Measurements from ENCODE around the gene CORT. TPM values are rescaled to one million over a fixed set of nuclear protein-coding genes. Genes with fewer than 3 reads are reported as not detected.

CORT gene
- total RNA-seq, 1 donor from 2014 or later = 3.0 TPM

GRCh38 chr1:10474613-10475507 is 25.0 kb downstream of the CORT start, which contains the start of gene PEX14:
Gene PEX14, plus strand, starts transcription at chr1:10474950. Its CDS starts 17 bp downstream, at chr1:10474967.
- DNase-seq = peak; percentile 83

DNA sequence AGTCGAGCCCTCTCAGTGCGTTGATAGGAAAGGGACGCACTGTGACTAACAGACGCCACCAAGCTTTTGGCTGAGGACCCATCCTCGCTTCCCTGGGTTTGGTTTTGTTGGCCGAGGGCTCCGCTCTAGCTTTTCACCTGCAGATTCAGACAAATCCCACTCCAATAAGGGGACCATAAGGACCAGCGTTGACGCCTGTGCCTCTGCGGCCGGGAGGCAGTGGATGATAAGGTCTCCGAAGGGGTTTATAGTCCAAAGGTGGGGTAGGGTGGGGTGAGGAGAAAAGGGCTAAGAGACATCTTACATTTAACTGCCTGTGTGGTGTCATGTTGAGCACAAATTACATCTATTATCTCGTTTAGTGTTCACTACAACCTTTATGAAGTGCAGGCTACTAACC is 25.7 kb downstream of the CORT start:
- DNase-seq = no peak

- no peak for DNase-seq
Observed at GRCh38 chr1:10479296-10479695, 29.5 kb downstream of the CORT start.

DNA sequence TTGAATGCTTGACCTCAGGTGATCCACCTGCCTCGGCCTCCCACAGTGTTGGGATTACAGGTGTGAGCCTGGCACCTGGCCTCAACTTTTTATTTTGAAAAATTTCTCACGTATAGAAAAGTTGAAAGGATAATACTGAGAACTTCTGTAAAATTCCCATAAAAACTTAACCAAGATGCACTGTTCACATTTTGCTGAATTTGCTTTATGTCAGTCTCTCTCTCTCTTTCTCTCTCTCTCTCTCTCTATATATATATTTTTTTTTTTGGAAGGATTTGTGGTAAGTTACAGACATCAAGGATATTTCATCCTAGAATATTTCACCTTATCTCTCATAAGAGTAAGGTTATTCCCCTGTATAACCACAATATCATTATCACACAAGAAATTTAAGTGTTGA is 30.8 kb downstream of the CORT start:
- DNase-seq = no peak

- DNase-seq = no peak
Observed at GRCh38 chr1:10484521-10484920, 34.7 kb downstream of the CORT start.

GRCh38 chr1:10489291-10490055 is 39.6 kb downstream of the CORT start:
- DNase-seq = no peak

DNA sequence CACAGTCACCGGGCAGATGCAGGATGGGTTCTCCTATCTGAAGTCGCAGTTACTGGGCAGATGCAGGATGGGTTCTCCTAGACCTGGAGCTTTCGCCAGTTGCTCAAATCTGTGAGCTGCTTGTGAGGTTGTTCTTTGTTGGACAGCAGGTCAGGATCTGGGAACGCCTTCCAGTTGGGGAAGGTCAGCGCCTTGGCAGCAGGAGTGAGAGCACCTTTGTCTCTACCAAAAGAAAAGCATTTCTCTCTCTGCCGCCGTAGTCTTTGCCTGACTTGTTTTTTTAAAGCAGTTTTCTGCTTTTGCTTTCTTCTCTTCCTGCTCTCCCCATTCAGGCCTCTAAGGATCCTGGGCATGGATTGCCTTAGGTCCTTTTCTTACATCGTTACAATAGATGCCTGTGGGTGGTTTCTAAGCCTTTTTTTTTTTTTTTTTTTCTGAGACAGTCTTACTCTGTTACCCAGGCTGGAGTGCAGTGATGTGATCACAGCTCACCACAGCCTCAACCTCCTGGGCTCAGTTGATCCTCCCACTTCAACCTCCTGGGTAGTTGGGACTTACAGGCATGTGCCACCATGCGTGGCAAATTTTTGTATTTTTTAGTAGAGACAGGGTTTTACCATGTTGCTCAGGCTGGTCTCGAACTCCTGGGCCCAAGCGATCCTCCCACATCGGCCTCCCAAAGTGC is 40.6 kb downstream of the CORT start:
- DNase-seq = no peak

DNA sequence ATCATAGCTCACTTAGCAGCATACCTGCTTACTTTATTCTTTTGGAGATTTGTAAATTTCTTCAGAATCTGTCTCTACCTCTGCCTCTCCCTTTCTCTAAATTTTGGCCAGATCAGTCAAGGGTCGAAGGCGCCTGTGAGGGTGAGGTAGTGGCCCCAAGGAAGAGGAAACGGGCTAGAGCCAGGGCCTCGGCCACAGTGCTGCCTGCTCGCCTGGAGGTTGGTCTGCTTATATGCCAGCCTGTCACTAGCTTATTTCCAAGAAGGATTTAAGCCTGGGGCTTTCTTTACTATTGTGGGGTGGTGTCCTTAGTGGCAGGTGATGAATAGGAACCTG is 44.6 kb downstream of the CORT start:
- no peak for DNase-seq

- DNase-seq = peak; percentile 55
Observed at GRCh38 chr1:10494754-10495474, 45.1 kb downstream of the CORT start.

GRCh38 chr1:10495475-10495817 is 45.6 kb downstream of the CORT start:
- DNase-seq = no peak

DNA sequence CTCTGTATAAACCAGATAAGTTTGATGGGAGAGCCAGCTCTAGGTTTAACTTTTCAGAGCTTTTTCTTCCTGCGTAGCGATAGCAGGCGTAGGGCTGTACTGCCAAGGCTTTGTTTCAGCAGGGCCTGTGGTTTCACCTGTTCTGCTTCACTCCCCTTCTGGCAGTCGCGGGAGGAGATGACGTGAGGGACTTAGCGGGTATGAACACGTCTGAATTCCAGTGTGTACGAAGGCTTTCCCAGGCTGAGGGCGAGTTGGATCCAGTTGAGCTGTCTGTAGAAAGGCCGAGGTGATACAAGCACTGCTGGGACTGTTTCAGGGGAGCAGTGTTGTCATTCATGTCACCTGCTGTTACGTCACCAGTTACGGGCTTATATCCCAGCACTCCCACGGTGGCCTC is 46.1 kb downstream of the CORT start:
- no peak for DNase-seq

DNA sequence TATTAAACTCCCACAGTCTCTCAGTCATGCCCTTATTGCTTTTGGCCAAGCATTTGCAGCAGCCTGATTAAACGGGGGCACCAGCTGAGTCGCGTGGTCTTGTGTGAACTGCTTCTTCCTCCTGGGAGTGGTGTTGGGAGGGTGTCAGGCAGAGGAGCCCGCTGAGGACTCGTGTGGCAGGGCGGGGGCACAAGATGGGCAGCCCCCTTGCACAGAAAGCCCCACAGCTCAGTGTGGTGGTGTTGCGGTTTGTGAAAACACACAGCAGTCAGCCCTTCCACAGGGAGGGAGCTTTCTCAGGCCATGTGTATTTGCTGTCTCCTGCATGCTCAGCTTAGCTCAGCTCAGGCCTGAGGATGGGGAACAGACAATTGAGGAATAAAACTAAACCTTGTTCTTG is 47.3 kb downstream of the CORT start:
- no peak for DNase-seq

DNA sequence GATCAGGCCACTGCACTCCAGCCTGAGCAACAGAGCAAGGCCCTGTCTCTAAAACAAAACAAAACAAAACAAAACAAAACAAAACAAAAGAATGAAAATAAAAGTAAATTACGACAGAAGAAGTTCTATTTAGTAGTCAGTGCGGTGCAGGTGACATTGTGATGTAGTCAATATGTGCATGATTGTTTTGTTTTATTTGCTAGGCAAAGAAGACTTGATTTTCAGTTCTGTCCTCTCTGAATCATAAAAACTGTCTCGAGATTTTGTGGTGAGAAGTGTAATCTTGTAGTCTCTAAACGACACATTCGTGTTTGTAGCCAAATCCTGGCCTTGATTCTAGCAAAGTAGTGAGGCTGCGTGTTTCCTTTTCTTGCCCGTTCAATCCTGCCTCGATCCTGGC is 48.4 kb downstream of the CORT start:
- DNase-seq = no peak

Other genes with a start within 250 kb of the CORT start
- gene KIF1B, start 239.5 kb upstream of the CORT start, total RNA-seq = 210 TPM
- gene PGD, start 51.0 kb upstream of the CORT start, total RNA-seq = 94.1 TPM
- 6.6 TPM for gene CENPS, start 19.6 kb upstream of the CORT start, total RNA-seq
- gene DFFA, start 22.5 kb downstream of the CORT start, total RNA-seq = 29.6 TPM
- 9.2 TPM for gene PEX14, start 24.9 kb downstream of the CORT start, total RNA-seq